Measurements from ENCODE around the gene PEDS1.

DNA sequence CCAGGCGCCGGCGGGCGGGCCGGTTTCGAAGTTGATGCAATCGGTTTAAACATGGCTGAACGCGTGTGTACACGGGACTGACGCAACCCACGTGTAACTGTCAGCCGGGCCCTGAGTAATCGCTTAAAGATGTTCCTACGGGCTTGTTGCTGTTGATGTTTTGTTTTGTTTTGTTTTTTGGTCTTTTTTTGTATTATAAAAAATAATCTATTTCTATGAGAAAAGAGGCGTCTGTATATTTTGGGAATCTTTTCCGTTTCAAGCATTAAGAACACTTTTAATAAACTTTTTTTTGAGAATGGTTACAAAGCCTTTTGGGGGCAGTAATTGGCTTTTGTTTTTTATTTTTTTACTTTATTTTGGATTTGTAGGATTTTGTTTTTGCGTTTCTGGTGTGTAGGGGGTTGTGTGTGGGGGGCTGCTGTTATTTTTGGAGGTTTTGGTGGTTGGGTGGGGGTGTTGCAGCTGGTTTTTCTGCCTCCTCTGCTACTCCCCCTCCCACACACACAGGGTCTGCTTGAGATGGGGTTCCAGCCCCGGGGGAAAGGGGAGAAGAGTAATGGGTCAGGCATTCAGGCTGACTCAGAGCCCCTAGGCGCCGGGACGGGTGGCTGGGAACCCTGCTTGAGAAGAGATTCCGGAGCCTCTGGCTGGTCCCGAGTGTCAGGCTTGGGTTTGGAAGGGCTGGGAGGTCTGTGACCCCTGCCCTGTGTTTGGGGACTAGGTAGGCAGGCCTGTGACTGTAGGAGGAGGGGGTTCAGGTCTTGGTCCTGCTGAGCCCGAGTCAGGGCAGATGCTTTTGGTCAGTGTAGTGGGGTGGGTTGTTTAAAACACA is 39.1 kb upstream of the PEDS1 start:
- no peak for TF ChIP-seq SPI1 (IDR thresholded peaks at IDR 0.05; ENCODE audit: borderline replicate concordance, low read depth)
- TF ChIP-seq, protein P1, sequence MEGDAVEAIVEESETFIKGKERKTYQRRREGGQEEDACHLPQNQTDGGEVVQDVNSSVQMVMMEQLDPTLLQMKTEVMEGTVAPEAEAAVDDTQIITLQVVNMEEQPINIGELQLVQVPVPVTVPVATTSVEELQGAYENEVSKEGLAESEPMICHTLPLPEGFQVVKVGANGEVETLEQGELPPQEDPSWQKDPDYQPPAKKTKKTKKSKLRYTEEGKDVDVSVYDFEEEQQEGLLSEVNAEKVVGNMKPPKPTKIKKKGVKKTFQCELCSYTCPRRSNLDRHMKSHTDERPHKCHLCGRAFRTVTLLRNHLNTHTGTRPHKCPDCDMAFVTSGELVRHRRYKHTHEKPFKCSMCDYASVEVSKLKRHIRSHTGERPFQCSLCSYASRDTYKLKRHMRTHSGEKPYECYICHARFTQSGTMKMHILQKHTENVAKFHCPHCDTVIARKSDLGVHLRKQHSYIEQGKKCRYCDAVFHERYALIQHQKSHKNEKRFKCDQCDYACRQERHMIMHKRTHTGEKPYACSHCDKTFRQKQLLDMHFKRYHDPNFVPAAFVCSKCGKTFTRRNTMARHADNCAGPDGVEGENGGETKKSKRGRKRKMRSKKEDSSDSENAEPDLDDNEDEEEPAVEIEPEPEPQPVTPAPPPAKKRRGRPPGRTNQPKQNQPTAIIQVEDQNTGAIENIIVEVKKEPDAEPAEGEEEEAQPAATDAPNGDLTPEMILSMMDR (IDR thresholded peaks at IDR 0.05; ENCODE audit: insufficient read depth, low read length): no peak

All from HL-60 (cell line).